ENCODE measurements around the gene SLC25A41. TPM values are rescaled to one million over a fixed set of nuclear protein-coding genes. Genes with fewer than 3 reads are reported as not detected.

SLC25A41 gene
- polyA plus RNA-seq, 3 donors, result not detected

DNA sequence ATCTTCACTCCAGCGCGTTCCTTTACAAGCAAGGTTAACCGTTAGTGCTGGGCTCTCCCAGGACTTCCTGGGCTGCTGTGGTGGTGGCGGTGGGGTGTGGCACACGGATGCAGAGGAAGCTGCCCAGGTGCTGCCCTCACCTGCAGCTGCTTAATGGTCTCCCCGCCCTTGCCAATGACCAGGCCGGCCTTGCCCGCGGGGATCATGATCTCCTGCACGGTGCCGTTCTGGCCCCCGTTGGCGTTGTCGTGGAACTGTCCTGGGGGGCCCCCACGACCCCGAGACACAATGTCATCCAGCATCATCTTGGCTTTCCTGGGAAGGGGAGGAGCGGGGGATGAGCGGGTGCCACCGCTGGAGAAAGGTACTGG, 15.0 kb downstream of the SLC25A41 start:
- DNase-seq, result no peak
- peaks cover 76 to 88% of the 10 kb centered on the region in 2 donors for H3K36me3 Mint-ChIP-seq
- H3K27ac Mint-ChIP-seq, result no peak overlapping the region
- H3K4me3 Mint-ChIP-seq, result no peak overlapping the region
- Histone ChIP-seq H3K27ac (ENCODE audit: low read depth in 1 of 2, low read length in 2 of 2) (no peak overlapping the region), H3K9ac (ENCODE audit: insufficient read depth, low read length, poor library complexity, severe bottlenecking) (no peak overlapping the region), H3K4me2 (replicated peaks; ENCODE audit: extremely low read depth, low read length, poor library complexity, severe bottlenecking) (no peak overlapping the region), H2AFZ (ENCODE audit: insufficient read depth, low read depth, low read length, poor library complexity, severe bottlenecking) (no peak overlapping the region), H3K4me3 (replicated peaks in 1 of 3; ENCODE audit: low read depth in 2 of 3, low read length in 3 of 3) (no peak overlapping the region), H3K4me1 (ENCODE audit: control insufficient read depth in 1 of 2, insufficient read depth in 2 of 2, low read length in 2 of 2) (peaks cover 11 to 14% of the 10 kb centered on the region in 2 donors), H3K36me3 (replicated peaks in 1 of 2; ENCODE audit: control insufficient read depth in 1 of 2, insufficient read depth in 2 of 2, low read length in 2 of 2) (peaks cover 82 to 87% of the 10 kb centered on the region in 2 donors), H3K79me2 (ENCODE audit: insufficient read depth, low read length) (peaks cover 54% of the 10 kb centered on the region), H3K9me3 (replicated peaks in 1 of 2; ENCODE audit: control insufficient read depth in 1 of 2, insufficient read depth in 1 of 2, low read length in 2 of 2) (no peaks in the 10 kb centered on the region), H3K27me3 (ENCODE audit: control insufficient read depth in 2 of 2, insufficient read depth in 2 of 2, low read length in 2 of 2) (no peaks in the 10 kb centered on the region), H4K20me1 (ENCODE audit: insufficient read depth, low read length) (peaks cover 58% of the 10 kb centered on the region)
- WGBS (ENCODE audit: insufficient coverage), result 97% methylated on average over 19 of the region's 19 CpGs
- intact Hi-C loops (cut with micrococcal nuclease), result no loop called here
- H3K9me3 Mint-ChIP-seq, result peaks cover 0 to 3% (median 0%) of the 10 kb centered on the region in 7 donors
- H3K4me1 Mint-ChIP-seq, result peaks cover 20% of the 10 kb centered on the region
- H3K27me3 Mint-ChIP-seq (ENCODE audit: low read depth in 3 of 3), result peaks cover 0 to 1% (median 0%) of the 10 kb centered on the region in 3 donors
- TF ChIP-seq, protein P1, sequence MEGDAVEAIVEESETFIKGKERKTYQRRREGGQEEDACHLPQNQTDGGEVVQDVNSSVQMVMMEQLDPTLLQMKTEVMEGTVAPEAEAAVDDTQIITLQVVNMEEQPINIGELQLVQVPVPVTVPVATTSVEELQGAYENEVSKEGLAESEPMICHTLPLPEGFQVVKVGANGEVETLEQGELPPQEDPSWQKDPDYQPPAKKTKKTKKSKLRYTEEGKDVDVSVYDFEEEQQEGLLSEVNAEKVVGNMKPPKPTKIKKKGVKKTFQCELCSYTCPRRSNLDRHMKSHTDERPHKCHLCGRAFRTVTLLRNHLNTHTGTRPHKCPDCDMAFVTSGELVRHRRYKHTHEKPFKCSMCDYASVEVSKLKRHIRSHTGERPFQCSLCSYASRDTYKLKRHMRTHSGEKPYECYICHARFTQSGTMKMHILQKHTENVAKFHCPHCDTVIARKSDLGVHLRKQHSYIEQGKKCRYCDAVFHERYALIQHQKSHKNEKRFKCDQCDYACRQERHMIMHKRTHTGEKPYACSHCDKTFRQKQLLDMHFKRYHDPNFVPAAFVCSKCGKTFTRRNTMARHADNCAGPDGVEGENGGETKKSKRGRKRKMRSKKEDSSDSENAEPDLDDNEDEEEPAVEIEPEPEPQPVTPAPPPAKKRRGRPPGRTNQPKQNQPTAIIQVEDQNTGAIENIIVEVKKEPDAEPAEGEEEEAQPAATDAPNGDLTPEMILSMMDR (IDR thresholded peaks at IDR 0.05), result no peak

- Histone ChIP-seq H3K27me3 (ENCODE audit: control insufficient read depth in 2 of 2, insufficient read depth in 2 of 2, low read length in 2 of 2) (no peaks in the 10 kb centered on the region), H3K36me3 (replicated peaks in 1 of 2; ENCODE audit: control insufficient read depth in 1 of 2, insufficient read depth in 2 of 2, low read length in 2 of 2) (peaks cover 86 to 87% of the 10 kb centered on the region in 2 donors), H3K27ac (ENCODE audit: low read depth in 1 of 2, low read length in 2 of 2) (no peak overlapping the region), H2AFZ (ENCODE audit: insufficient read depth, low read depth, low read length, poor library complexity, severe bottlenecking) (no peak overlapping the region), H3K79me2 (ENCODE audit: insufficient read depth, low read length) (peaks cover 48% of the 10 kb centered on the region), H3K9ac (ENCODE audit: insufficient read depth, low read length, poor library complexity, severe bottlenecking) (no peak overlapping the region), H3K9me3 (replicated peaks in 1 of 2; ENCODE audit: control insufficient read depth in 1 of 2, insufficient read depth in 1 of 2, low read length in 2 of 2) (no peaks in the 10 kb centered on the region), H4K20me1 (ENCODE audit: insufficient read depth, low read length) (peaks cover 52% of the 10 kb centered on the region), H3K4me1 (ENCODE audit: control insufficient read depth in 1 of 2, insufficient read depth in 2 of 2, low read length in 2 of 2) (peaks cover 5 to 8% of the 10 kb centered on the region in 2 donors), H3K4me3 (replicated peaks in 1 of 3; ENCODE audit: low read depth in 2 of 3, low read length in 3 of 3) (no peak overlapping the region), H3K4me2 (replicated peaks; ENCODE audit: extremely low read depth, low read length, poor library complexity, severe bottlenecking) (no peak overlapping the region)
- intact Hi-C loops (cut with micrococcal nuclease), result no loop called here
- H3K27ac Mint-ChIP-seq, result no peak overlapping the region
- peaks cover 0 to 1% (median 0%) of the 10 kb centered on the region in 3 donors for H3K27me3 Mint-ChIP-seq (ENCODE audit: low read depth in 3 of 3)
- DNase-seq, result no peak
- H3K4me3 Mint-ChIP-seq, result no peak overlapping the region
- WGBS (ENCODE audit: insufficient coverage), result 96% methylated on average over 29 of the region's 33 CpGs
- TF ChIP-seq, protein P1 (IDR thresholded peaks at IDR 0.05), result no peak
- peaks cover 80 to 93% of the 10 kb centered on the region in 2 donors for H3K36me3 Mint-ChIP-seq
- peaks cover 14% of the 10 kb centered on the region for H3K4me1 Mint-ChIP-seq
- peaks cover 0 to 3% (median 0%) of the 10 kb centered on the region in 7 donors for H3K9me3 Mint-ChIP-seq
Observed at GRCh38 chr19:6417713-6418561, 15.6 kb downstream of the SLC25A41 start.

Measured in CD14-positive monocyte (primary cell).